ENCODE data around the gene FRYL. TPM values are rescaled to one million over a fixed set of nuclear protein-coding genes. Genes with fewer than 3 reads are reported as not detected.

FRYL gene
- total RNA-seq, 1 experiment from 2014 or later = 53.9 TPM

DNA sequence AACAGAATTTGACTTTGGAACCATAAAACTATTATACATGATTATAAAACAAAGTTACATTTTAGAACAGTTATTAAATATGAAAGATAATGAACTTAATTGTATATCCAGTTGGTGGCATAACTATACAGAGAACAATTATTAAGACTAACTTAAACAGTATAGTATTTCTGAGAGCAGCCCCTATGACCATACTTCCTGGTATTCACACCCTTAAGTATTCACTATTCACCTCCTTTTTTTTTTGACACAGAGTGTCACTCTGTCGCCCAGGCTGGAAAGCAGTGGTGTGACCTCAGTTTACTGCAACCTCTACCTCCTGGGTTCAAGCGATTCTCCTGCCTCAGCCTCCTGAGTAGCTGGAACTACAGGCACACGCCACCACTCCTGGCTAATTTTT, 74.5 kb downstream of the FRYL start:
- Mint-ChIP-seq H3K36me3 (ENCODE audit: insufficient read depth, unreplicated experiment) (peaks cover 33% of the 10 kb centered on the region), H3K4me1 (ENCODE audit: insufficient read depth, unreplicated experiment) (peaks cover 33% of the 10 kb centered on the region), H3K27ac (ENCODE audit: low read depth, unreplicated experiment) (no peak overlapping the region), H3K27me3 (ENCODE audit: insufficient read depth, unreplicated experiment) (no peaks in the 10 kb centered on the region), H3K4me3 (ENCODE audit: unreplicated experiment) (no peak overlapping the region), H3K9me3 (ENCODE audit: unreplicated experiment) (no peaks in the 10 kb centered on the region)
- no TSS peak for BruUV-seq (replicated peaks)
- intact Hi-C loops (cut with micrococcal nuclease) = no loop called here
- DNase-seq (ENCODE audit: unreplicated experiment) = no peak
- TF ChIP-seq, protein P1, sequence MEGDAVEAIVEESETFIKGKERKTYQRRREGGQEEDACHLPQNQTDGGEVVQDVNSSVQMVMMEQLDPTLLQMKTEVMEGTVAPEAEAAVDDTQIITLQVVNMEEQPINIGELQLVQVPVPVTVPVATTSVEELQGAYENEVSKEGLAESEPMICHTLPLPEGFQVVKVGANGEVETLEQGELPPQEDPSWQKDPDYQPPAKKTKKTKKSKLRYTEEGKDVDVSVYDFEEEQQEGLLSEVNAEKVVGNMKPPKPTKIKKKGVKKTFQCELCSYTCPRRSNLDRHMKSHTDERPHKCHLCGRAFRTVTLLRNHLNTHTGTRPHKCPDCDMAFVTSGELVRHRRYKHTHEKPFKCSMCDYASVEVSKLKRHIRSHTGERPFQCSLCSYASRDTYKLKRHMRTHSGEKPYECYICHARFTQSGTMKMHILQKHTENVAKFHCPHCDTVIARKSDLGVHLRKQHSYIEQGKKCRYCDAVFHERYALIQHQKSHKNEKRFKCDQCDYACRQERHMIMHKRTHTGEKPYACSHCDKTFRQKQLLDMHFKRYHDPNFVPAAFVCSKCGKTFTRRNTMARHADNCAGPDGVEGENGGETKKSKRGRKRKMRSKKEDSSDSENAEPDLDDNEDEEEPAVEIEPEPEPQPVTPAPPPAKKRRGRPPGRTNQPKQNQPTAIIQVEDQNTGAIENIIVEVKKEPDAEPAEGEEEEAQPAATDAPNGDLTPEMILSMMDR (IDR thresholded peaks at IDR 0.05; ENCODE audit: unreplicated experiment) = no peak
- POLR2A ChIA-PET = interaction anchor here (1.3 kb wide), 1 partner anchor 36 kb away, joined by 4 read pairs; no protein-coding TSS in a partner anchor
- CTCF ChIA-PET = no interaction called here

DNA sequence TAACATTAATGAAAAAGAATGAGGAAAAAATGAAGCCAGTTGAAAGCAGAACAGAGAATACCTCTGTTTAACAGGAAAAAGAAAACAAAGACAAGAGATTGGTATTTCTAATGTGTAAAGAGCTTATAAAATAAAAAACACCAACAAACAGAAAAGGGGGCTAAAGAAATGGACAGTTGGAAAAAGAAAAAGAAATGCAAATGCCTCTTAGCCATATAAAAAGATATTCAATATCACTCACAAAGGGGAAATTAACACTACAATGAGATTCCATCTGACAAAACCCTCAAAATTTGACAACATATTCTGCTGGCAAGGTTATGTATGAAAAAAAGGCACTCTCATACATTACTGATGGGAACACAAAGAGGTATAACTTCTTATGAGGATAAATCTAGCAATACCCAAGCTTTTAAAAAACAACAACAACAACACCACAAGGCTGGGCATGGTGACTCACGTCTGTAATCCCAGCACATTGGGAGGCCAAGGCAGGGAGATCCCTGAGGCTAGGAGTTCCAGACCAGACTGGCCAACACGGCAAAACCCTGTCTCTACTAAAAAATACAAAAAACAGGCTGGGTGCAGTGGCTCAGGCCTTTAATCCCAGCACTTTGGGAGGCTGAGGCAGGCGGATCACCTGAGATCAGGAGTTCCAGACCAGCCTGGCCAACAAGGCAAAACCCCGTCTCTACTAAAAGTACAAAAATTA, 75.8 kb downstream of the FRYL start:
- CTCF ChIA-PET = interaction anchor here (0.6 kb wide), 1 partner anchor 28 kb away, joined by 3 read pairs; no protein-coding TSS in a partner anchor
- POLR2A ChIA-PET = interaction anchor here (0.7 to 10.8 kb wide), 2 partner anchors 76 to 127 kb away, joined by 3 to 223 read pairs; partner anchors contain the start of gene FRYL
- H3K9me3 Mint-ChIP-seq (ENCODE audit: unreplicated experiment) = no peaks in the 10 kb centered on the region
- H3K27ac Mint-ChIP-seq (ENCODE audit: low read depth, unreplicated experiment) = no peak overlapping the region
- BruUV-seq (replicated peaks) = no TSS peak
- TF ChIP-seq, protein P1 (IDR thresholded peaks at IDR 0.05; ENCODE audit: unreplicated experiment) = no peak
- intact Hi-C loops (cut with micrococcal nuclease) = no loop called here
- no peaks in the 10 kb centered on the region for H3K27me3 Mint-ChIP-seq (ENCODE audit: insufficient read depth, unreplicated experiment)
- H3K36me3 Mint-ChIP-seq (ENCODE audit: insufficient read depth, unreplicated experiment) = peaks cover 20% of the 10 kb centered on the region
- peaks cover 30% of the 10 kb centered on the region for H3K4me1 Mint-ChIP-seq (ENCODE audit: insufficient read depth, unreplicated experiment)
- H3K4me3 Mint-ChIP-seq (ENCODE audit: unreplicated experiment) = no peak overlapping the region
- DNase-seq (ENCODE audit: unreplicated experiment) = no peak

- intact Hi-C loops (cut with micrococcal nuclease) = loop anchor here (2.0 to 5.0 kb wide), 2 partner anchors 131 to 268 kb away; partner anchors contain the start of gene OCIAD1
- BruUV-seq (replicated peaks) = TSS peak; percentile 90
Measured at GRCh38 chr4:48699475-48699874, 80.6 kb downstream of the FRYL start.

More at GRCh38 chr4:48699475-48699874, 80.6 kb downstream of the FRYL start:
- H3K36me3 Mint-ChIP-seq (ENCODE audit: insufficient read depth, unreplicated experiment) = peaks cover 13% of the 10 kb centered on the region
- TF ChIP-seq, protein P1 (IDR thresholded peaks at IDR 0.05; ENCODE audit: unreplicated experiment) = no peak
- H3K27ac Mint-ChIP-seq (ENCODE audit: low read depth, unreplicated experiment) = peak overlapping the region; percentile 80
- peak; percentile 56 for DNase-seq (ENCODE audit: unreplicated experiment)
- H3K9me3 Mint-ChIP-seq (ENCODE audit: unreplicated experiment) = no peaks in the 10 kb centered on the region
- H3K4me1 Mint-ChIP-seq (ENCODE audit: insufficient read depth, unreplicated experiment) = peaks cover 42% of the 10 kb centered on the region
- CTCF ChIA-PET = interaction anchor here (1.8 kb wide), 1 partner anchor 31 kb away, joined by 6 read pairs; no protein-coding TSS in a partner anchor
- POLR2A ChIA-PET = interaction anchor here (0.6 to 10.8 kb wide), 18 partner anchors 11 to 353 kb away, joined by 3 to 223 read pairs (median 6); partner anchors contain the start of genes FRYL and OCIAD1
- peak overlapping the region; percentile 44 for H3K4me3 Mint-ChIP-seq (ENCODE audit: unreplicated experiment)
- H3K27me3 Mint-ChIP-seq (ENCODE audit: insufficient read depth, unreplicated experiment) = no peaks in the 10 kb centered on the region
